ENCODE measurements around the gene PAK2. TPM values are rescaled to one million over a fixed set of nuclear protein-coding genes. Genes with fewer than 3 reads are reported as not detected.
"Not testable (repeated sequence)": the region's sequence is repeated elsewhere in the genome, so short reads cannot be mapped to it uniquely, and the experiment has no call there.

The PAK2 gene
- total RNA-seq, 1 donor from 2014 or later = 55.0 TPM

GRCh38 chr3:196782511-196782910, 42.9 kb downstream of the PAK2 start:
- DNase-seq (ENCODE audit: low spot score) = no peak

DNA sequence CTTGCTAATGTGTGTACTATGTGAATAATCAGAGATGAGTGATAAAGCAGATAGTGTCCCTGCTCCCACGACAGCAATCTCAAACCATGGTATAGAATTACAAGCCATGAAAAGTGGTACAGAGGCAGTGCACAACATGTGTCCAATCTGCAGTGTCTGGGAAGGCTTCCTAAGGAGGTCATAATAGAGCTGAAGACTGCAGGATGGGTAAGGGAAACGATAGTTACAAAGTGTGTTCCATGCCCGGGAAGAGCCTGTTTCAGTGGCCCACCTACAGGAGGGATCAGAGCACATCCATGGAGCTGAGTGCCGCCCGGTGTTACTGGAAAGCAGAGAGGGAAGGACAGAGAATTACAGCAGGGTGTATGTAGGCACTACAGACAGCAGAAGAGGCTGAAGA, 48.9 kb downstream of the PAK2 start:
- no peak for DNase-seq (ENCODE audit: low spot score)

- no peak for DNase-seq (ENCODE audit: low spot score)
Measured at GRCh38 chr3:196789885-196790359, 50.3 kb downstream of the PAK2 start.

DNA sequence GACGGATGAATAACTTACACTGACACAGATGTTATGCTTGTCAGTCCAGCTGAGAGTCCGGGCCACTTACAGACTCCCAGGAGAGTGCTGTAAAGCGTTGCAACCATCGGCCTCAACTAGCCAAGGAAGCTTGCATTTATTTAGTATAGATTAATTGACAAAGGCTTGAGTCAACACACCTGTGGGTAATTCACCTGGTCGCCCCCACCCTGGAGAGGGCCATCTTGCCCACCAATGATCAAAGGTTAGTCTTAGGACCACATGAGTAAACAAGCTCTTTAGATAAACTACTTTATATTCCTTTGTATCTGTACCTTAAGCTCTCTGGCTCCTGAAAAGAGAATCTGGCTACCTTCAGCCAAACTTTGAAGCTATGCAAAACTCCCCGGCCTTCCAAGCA, 51.0 kb downstream of the PAK2 start:
- DNase-seq (ENCODE audit: low spot score) = no peak

DNA sequence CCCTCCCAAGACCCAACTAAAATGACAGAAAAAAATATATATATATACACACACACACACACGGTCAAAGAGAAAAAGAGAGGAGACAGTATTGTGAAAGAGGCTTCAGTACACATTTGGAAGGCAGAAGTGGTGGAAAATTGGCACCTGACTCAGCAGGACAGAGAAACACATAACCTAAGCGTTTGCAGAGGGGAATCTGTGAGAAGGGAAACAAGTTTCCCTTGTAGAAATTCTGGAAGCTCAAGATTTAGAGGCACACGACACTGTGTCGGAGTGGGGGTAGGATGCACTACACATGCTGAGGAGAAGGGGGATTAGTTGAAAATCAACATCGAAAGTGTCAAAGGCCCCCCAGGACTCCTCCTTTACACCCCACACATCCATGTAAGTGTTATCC, 53.1 kb downstream of the PAK2 start:
- DNase-seq (ENCODE audit: low spot score) = no peak

DNA sequence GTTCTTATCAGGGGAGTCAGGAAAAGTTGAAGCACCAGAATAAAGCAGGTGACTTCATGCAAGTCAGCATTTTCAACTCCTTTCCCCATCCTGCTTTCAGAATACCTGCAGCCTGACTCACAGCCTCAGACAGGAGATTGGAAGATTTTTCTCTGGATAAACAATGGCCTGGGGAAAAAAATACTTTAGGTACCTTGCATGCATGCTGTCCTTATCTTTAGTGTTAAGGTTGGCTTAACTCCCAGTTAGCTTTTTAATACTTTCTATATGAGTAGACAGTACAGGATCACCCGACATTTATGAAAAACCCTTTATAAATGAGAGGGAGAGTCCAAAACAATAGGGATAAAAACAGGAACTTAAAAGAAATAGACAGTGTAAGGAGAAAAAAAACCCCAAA, 53.6 kb downstream of the PAK2 start:
- DNase-seq (ENCODE audit: low spot score) = no peak

GRCh38 chr3:196794467-196794866, 54.8 kb downstream of the PAK2 start:
- no peak for DNase-seq (ENCODE audit: low spot score)

GRCh38 chr3:196796317-196796716, 56.7 kb downstream of the PAK2 start:
- no peak for DNase-seq (ENCODE audit: low spot score)

- no peak for DNase-seq (ENCODE audit: low spot score)
Measured at GRCh38 chr3:196800742-196801434, 61.2 kb downstream of the PAK2 start.

DNA sequence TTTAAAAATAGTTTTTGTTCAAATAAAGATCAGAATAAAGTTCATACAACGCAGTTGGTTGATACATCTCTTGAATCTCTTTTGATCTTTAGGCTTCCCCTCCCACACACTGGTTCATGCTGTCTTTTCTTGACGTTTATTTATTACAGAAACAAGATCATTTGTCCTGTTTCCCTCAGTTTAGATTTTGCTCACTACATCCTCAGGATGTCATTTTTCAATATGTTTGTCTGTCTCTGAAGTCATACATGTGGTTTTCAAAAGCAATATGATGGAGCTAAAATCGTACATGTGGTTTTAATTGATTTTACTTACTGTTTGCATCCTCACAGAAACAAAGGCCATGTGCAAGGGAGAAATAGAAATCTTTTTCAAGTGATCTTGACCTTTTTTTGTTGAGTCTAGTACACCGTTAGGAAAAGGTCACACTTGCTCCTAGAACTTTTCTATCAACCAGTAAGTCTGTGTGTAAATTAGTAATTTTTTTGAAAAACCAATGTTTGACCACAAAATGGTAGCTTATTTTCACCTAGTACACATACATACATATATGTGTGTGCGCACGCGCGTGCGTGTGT, 64.3 kb downstream of the PAK2 start:
- no peak for DNase-seq (ENCODE audit: low spot score)

DNA sequence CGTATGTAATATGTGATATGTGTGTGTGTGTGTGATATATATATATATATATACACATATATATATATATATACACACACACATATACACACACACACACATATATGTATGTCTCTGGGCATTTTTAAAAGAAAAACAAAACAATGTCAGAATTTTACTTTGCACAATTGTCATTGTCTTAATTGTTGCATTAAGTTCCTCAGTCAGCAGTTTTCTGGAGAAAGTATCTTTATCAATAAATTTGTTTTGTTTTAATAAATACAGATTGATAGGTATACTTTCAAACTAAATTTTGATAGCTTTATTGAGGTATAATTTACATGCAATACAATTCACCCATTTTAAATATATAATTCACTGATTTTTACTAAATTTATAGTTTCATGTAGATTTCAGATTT, 65.1 kb downstream of the PAK2 start:
- DNase-seq (ENCODE audit: low spot score) = no peak

DNA sequence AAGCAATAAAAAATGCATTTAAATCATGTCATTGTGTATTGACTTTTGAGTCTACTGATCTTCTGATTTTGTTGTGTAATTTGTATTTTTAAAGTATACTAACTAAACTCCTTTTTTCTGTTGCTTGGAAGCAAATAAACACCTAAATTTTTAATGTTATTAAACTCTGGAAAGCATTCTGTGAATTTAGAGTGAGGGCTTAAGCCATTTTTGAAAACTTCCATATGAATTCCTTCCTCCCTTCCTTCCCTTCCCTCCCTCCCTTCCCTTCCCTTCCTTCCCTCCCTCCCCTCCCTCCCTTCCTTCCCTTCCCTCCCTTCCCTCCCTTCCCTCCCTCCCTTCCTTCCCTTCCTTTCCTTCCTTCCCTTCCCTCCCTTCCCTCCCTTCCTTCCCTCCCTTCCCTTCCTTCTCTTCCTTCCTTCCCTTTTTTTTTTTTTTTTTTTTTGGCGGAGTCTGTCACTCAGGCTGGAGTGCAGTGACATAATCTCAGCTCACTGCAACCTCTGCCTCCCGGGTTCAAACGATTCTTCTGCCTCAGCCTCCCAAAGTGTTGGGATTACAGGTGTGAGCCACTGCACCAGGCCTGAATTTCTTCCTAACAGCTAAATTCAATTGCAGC, 71.4 kb downstream of the PAK2 start:
- no peak for DNase-seq (ENCODE audit: low spot score)

DNA sequence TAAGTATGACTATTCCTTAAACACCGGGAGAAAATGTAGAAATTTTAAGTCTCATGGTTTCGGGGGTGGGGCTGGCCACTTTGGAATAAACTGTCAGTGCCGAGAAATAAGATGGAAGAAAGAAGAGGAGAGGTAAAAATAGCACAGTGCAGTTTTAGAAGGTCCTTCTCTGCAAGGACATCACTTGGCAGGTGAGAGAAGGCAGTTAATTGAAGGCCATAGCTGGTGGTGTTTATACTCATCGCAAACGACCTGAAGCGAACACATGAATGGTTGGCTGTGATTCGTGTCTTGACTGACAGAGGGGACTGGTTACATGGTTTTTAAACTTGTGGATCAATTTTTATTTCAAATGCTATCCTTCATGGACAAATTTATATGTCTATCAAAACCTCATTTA, 73.2 kb downstream of the PAK2 start:
- DNase-seq (ENCODE audit: low spot score) = no peak

DNA sequence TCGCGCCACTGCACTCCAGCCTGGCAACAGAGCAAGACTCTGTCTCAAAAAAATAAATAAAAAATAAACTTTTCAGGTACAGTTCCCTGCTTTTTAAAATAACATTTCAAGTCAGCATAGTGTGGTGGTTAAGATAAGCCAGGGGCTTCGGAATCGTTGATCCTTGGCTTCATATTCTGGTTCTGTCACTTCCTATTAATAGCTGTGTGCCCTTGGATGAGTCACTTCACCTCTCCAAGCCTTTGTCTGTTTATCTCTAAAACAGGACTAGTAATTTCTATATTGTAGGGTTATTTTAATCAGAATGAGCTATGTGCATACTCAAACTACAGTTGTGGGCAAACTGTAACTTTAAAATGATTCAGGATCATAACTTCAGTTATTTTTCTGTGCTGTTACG, 74.2 kb downstream of the PAK2 start:
- DNase-seq (ENCODE audit: low spot score) = no peak

- DNase-seq (ENCODE audit: low spot score) = no peak
Measured at GRCh38 chr3:196821806-196822355, 82.2 kb downstream of the PAK2 start.

DNA sequence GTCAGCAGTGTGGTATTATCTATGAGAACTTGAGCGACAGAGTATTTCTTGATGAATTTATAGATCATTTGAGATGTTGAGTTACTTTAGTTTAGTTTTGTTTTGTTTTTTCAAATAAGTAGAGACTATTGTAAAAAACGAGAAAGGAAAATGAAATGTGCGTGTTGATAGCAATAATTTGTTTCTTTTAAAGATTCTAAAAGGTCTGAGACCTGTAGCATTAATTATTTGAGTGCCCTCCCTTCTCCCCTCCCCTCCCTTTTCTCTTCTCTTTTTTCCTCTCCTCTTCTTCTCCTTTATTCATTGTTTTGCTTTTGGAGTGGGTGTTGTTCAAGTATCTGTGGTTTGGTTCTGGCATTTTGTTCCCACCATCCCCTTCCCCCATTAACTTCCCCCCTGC, 90.0 kb downstream of the PAK2 start:
- DNase-seq (ENCODE audit: low spot score) = not testable (repeated sequence)

DNA sequence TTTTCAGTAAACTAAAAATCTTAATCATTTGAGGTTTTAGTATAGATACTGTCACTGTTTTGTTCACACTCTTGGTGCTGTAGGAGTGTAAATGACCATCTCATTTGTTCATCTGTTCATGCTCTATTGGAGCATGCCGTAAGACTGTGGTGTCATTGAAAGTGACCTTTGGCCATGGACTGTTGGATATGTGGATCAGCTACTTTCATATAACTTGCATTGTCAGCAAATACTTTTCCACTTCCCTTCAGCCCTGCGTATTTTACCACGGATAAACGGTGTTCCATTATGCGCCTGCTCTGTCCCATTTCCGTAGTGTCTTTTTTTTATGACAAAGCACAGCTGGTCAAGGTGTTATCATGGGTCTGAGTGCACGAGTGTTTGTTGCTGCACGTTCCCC, 95.4 kb downstream of the PAK2 start:
- DNase-seq (ENCODE audit: low spot score) = no peak

DNA sequence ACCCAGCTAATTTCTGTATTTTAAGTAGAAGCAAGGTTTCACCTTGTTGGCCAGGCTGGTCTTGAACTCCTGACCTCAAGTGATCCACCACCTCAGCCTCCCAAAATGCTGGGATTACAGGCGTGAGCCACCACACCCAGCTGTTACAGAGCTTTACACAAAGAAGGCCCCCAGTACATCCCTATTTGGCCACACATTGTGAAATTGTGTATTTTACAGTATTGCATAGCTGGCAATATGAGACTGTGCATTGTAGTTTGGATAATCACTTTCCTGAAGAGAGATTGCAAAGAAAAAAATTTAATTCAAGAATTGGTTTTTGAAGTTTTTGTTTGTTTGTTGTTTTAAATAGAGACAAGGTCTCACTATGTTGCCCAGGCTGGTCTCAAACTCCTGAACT, 97.0 kb downstream of the PAK2 start:
- not testable (repeated sequence) for DNase-seq (ENCODE audit: low spot score)

GRCh38 chr3:196837819-196838420, 98.3 kb downstream of the PAK2 start:
- DNase-seq (ENCODE audit: low spot score) = peak; percentile 68

DNA sequence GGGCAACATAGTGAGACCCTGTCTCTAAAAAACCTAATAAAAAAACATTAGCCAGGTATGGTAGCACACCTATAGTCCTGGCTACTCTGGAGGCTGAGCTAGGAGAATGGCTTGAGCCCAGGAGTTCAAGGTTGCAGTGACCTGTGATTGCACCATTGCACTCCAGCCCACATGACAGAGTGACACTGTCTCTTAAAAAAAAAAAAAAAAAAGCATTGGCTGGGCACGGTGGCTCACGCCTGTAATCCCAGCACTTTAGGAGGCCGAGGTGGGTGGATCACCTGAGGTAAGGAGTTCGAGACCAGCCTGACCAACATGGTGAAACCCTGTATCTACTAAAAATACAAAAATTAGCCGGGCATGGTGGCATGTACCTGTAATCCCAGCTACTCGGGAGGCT, 99.7 kb downstream of the PAK2 start:
- DNase-seq (ENCODE audit: low spot score) = not testable (repeated sequence)

DNA sequence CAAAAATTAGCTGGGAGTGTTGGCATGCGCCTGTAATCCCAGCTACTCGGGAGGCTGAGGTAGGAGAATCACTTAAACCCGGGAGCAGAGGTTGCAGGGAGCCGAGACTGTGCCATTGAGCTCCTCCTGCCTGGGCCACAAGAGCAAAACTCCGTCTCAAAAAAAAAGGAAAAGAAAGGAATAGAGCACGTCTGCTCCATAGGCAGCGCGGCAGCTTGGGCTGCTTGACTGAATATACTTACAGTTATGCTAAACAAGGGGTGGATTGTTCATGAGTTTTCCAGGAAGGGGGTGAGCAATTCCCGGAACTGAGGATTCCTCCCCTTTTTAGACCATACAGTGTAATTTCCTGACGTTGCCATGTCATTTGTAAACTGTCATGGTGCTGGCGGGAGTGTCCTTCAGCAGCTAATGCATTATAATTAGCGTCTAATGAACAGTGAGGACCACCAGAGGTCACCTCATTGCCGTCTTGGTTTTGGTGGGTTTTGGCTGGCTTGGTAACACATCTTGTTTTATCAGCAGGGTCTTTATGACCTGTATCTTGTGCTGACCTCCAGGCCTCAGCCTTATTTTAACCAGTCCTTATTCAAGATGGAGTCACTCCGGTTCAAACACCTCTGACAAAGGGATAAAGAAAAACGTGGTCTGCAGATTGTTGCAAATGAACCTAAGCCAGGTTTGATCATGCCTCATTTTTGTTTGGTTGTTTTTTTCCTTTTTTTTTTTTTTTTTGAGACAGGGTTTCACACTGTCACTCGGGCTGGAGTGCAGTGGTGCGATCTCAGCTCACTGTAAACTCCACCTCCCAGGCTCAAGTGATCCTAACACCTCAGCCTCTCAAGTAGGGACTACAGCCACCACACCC, 103.1 kb downstream of the PAK2 start:
- DNase-seq (ENCODE audit: low spot score) = no peak

Measured in ureter (tissue), 1 donor.